H1 (cell line): ENCODE data around the gene DZIP1L. TPM values are rescaled to one million over a fixed set of nuclear protein-coding genes. Genes with fewer than 3 reads are reported as not detected.
A peak's percentile ranks its signal among the peaks of the same experiment; 100 is the strongest.

Source experiments
- CBX5 ChIP-seq: fragments of 300-800, 300-1000 bp; sonication (generic); IDR thresholded peaks from 2 replicates; pipeline ENCODE4 v1.7.1; 2016; ENCODE audit warnings: antibody characterized with exemption, low read length, low read depth
- polyA plus RNA-seq, 7 experiments: library from polyadenylated mRNA; depleted of rRNA in 3 of 7; stranded (reverse) in 5 of 7; unstranded in 2 of 7; fragments of >200 nt in 5 of 7; fragments of 200-250 nt in 2 of 7; gene quantifications; 1 replicate in 5 of 7; 2 replicates in 1 of 7; 4 replicates in 1 of 7; pipeline versions ENCODE4 v1.2.1 to v1.2.3, GENCODE V29; 2011 to 2013; ENCODE audit warnings: missing spikeins in 2 of 7, mixed read lengths in 2 of 7
- total RNA-seq: library from RNA; stranded (reverse); fragmentation: NEBNext Ultra II Directional; extraction: Animal tissue kit (Norgen Biotek cat#: 25700); gene quantifications from 2 replicates; pipeline ENCODE4 v1.2.1, GENCODE V29; 2021
- TF ChIP-seq, protein P1 (sequence below), 3 experiments: IDR thresholded peaks; 1 replicate in 2 of 3; 2 replicates in 1 of 3; pipeline versions ENCODE4 v1.5.1 to v1.6.1; 2011; ENCODE audit warnings: low read length in 3 of 3, mild to moderate bottlenecking in 3 of 3, inconsistent platforms in 2 of 3, low read depth in 1 of 3, moderate library complexity in 1 of 3; ENCODE audit not compliant: insufficient read depth in 1 of 3; ENCODE audit errors: control extremely low read depth in 1 of 3

DZIP1L gene
- total and polyA plus RNA-seq, 2 of the 8 experiments (the other 6 are each of a cell fraction or from before 2014, with no cell fraction given) = 6.5 to 8.3 TPM

DNA sequence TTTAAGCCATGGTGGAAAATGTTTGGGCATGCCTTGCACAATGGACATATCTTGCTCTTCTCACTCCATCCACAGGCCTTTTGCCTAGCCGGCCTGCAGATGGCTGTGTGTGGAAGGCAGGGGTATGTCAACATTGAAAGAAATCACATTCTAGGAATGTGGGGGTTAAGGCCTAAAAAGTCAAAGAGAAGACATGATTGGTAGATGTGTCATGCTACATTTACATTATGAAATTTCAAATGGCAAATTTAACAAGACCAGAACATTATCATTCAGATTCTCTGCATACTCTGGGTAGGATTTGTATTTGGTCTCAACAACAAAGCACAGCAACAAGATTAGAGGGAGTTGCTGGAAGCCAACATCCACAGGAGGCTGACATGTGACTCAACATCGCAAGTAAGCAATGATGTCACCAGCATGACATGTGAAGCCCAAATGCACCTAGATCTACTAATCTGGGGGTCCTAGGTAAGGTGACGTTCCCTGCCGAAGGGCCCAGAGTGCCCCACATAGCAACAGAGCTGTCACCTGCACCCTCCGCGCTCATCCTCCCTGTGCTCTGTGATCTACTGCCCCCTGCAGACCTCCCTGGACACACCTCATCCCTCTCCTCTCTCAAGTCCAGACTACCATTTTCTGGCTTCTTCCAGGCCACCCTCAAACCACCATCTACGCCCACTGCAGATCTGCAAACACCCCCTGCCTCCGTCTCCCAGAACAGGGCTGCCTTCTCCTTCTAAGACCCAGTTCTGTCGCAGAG lies 66.1 kb downstream of the DZIP1L start (continued):
- TF ChIP-seq, protein P1, sequence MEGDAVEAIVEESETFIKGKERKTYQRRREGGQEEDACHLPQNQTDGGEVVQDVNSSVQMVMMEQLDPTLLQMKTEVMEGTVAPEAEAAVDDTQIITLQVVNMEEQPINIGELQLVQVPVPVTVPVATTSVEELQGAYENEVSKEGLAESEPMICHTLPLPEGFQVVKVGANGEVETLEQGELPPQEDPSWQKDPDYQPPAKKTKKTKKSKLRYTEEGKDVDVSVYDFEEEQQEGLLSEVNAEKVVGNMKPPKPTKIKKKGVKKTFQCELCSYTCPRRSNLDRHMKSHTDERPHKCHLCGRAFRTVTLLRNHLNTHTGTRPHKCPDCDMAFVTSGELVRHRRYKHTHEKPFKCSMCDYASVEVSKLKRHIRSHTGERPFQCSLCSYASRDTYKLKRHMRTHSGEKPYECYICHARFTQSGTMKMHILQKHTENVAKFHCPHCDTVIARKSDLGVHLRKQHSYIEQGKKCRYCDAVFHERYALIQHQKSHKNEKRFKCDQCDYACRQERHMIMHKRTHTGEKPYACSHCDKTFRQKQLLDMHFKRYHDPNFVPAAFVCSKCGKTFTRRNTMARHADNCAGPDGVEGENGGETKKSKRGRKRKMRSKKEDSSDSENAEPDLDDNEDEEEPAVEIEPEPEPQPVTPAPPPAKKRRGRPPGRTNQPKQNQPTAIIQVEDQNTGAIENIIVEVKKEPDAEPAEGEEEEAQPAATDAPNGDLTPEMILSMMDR (IDR thresholded peaks at IDR 0.05; ENCODE audit: control extremely low read depth in 1 of 3, insufficient read depth in 1 of 3, low read depth in 1 of 3, low read length in 3 of 3) = peak; percentile 43 to 70 (median 69)
- no peak for TF ChIP-seq CBX5
